ENCODE results near the gene ESRP2.

Gene ESRP2

GRCh38 chr16:68217506-68217905 lies 18.4 kb downstream of the ESRP2 start:
- DNase-seq (ENCODE audit: low spot score): no peak

DNA sequence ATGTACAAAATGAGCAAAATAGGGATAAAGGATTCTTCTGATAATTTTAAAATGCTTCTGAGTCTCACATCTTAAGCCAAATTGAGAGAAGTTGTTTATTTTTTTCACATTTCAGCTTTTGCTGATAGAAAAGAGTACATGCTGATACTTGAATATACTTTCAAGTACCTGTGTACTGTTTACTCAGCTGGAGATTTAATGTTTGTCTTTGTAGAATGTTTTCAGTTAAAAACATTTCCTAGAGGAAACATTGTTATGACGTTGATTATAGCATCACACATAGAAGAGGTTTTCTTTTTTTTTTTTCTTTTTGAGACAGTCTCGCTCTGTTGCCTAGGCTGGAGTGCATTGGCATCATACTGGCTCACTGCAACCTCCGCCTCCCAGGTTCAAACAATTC lies 19.7 kb downstream of the ESRP2 start:
- no peak for DNase-seq (ENCODE audit: low spot score)

GRCh38 chr16:68215302-68215701 lies 20.6 kb downstream of the ESRP2 start:
- DNase-seq (ENCODE audit: low spot score): no peak

GRCh38 chr16:68214726-68215125 lies 21.2 kb downstream of the ESRP2 start:
- DNase-seq (ENCODE audit: low spot score): no peak

GRCh38 chr16:68206245-68206644 lies 29.7 kb downstream of the ESRP2 start:
- DNase-seq (ENCODE audit: low spot score): no peak

DNA sequence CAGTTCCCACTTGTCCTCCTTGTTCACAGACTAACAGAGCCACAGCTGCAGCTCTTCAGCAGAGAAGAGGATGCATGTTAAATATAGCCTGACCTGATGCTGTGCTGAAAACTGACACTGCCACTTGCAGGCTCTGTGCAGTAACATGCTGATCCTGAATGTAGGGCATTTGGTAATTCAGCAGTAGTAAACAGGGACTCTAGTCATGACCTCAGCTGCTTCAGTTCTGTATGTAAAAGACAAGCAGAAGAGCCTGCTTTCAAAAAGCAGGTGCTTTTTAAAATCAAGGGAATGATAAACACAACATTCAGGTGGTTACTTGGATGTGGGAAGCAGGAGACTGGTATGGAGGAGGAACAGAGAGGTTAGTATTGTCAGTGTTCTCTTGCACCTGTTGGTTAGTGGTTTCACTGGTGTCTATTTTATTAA lies 33.8 kb downstream of the ESRP2 start:
- DNase-seq (ENCODE audit: low spot score): no peak

DNA sequence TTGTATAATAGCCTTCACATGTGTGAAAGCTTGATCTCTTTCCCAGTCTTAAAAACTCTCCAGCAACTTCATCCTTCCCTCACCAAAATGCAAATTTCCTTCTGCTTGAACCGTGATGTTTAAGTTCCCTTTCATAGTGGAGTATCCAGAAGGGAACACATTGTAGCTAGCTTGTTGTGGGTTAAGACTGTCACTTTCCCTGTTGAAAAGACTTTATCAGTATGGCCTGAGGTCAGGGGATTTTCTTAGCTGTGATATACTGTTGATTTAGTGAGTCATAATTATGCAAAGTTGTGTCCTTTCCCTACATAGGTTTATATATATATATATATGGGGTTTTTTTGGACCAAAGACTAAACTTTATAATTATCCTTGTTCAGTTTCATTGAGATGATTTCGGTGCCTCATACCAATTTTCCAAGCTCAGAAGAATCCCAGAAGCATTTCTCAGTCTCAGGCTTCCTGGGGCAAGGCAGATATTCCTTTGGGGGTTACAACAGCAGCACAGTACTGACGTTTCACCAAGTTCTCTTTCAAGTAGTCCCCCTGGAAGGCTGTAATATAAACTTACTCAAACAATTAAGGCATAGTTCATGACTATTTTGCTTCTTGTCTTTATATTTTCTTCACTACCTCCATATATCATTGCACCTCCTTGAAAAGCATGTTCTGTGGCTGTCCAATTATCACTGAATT lies 35.7 kb downstream of the ESRP2 start:
- DNase-seq (ENCODE audit: low spot score): no peak

GRCh38 chr16:68197250-68197649 lies 38.7 kb downstream of the ESRP2 start:
- no peak for DNase-seq (ENCODE audit: low spot score)

DNA sequence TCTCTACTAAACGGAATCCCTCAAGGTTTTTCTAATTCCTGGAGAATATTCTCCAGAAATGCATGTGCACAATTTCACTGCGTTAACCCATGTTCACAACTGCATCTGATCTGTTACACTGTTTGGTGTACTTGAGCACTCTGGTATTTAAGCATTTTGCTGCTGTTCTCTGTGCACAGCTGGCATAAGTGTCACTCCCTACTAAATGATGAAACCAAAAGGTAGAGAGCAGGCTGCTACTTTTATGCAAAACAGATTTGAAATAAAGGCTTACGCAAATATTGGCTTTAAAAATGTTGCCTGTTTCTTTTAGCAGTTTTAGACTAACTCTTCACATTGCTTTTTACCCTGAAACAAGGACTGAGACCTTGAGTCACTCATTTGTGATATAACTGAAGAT lies 41.7 kb downstream of the ESRP2 start:
- no peak for DNase-seq (ENCODE audit: low spot score)

GRCh38 chr16:68190736-68191510 lies 45.0 kb downstream of the ESRP2 start:
- no peak for DNase-seq (ENCODE audit: low spot score)

DNA sequence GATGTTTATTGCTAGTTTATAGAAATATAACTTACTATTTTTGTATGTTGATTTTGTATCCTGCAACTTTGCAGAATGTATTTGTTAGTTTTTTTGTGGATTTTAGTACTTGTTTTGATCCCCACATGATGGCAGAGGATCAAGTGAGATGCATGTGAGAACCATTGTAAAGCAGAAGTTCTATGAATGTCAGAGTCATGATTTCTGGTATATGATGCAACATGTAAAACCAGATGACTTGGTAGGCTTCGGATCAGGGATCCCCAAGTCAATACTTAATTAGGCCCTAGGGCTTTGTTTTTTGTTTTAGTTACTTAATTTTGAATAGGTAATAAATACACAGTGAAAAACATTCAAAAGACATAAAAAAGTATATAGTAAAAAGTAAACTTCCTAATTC lies 45.8 kb downstream of the ESRP2 start:
- DNase-seq (ENCODE audit: low spot score): no peak

GRCh38 chr16:68188170-68188569 lies 47.8 kb downstream of the ESRP2 start:
- DNase-seq (ENCODE audit: low spot score): no peak

GRCh38 chr16:68187505-68187904 lies 48.4 kb downstream of the ESRP2 start:
- DNase-seq (ENCODE audit: low spot score): no peak

DNA sequence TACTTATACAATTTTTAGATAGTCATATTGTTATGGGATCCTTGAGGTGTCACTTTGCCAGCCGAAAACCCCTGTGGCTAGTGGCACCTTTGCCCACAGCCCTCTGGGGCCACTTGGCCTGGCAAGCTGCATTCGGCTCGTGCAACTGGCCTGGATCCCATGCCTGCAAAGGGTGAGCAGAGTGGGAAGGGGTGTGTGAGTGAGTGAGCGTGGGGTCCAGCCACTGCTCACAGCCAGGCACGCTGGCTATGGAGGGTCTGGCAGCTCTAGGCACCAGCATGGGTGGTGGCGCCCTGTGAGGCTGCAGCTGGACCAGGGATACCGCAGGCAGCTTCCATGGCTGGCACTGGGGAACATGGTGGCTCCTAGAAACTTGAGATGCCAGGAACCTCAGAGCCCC lies 49.0 kb downstream of the ESRP2 start:
- DNase-seq (ENCODE audit: low spot score): no peak

GRCh38 chr16:68183046-68183445 lies 52.9 kb downstream of the ESRP2 start:
- no peak for DNase-seq (ENCODE audit: low spot score)

DNA sequence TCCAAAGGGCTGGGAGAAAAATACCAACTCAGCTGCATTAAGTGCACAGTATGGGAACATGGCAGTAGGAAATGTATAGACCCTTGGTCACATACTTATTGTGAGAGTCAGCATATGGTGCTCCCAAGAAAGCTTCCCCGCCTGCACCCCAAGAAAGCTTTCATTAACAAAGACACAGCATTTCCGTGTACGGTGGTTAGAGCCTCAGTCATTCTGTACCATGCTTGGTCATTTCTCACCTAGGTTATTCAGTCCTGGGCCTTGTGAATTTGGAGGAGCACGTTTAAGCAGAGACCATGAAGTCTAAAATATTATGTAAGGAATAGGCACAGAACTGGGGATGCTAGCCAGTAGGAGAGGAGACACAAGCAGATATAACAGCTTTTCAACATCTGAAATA lies 56.1 kb downstream of the ESRP2 start:
- no peak for DNase-seq (ENCODE audit: low spot score)

DNA sequence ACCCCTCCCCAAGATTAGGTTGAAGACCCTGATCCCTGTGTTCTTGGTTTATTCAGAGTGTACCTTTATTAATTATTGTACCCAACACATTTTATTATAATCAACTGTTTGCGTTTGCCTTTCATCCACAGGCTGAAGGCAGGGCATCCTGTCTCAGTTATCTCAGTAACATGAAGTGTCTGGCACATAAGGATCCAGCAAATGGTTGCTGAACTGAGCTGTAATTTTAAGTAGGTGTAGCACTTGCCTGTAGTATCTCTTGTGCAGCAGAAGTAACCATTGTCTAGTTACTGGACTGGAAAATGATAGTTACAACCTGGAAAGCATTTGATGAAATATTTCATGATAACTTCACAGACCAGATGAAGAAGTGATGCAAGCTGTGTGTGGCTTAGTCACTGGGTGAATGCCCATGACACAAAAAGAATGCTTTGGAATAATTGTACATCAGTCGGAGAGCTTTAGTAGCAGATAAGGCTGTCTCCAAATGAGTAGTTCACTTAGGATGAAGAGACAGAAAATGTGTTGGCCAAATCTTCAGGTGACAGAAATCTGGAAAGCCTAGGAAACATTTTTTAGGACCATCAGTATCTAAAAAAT lies 56.6 kb downstream of the ESRP2 start:
- no peak for DNase-seq (ENCODE audit: low spot score)
